GM21447 (cell line): Measurements from ENCODE around the gene ZNF316.

Experiments
- ATAC-seq: cut with Tn5 transposase; IDR thresholded peaks from one replicate; pipeline ENCODE4 v1.9.1; 2021; ENCODE audit not compliant: unreplicated experiment

The ZNF316 gene

GRCh38 chr7:6680146-6680545 lies 43.0 kb downstream of the ZNF316 start:
- ATAC-seq, result no peak

GRCh38 chr7:6691103-6691502 lies 54.0 kb downstream of the ZNF316 start:
- ATAC-seq, result no peak

DNA sequence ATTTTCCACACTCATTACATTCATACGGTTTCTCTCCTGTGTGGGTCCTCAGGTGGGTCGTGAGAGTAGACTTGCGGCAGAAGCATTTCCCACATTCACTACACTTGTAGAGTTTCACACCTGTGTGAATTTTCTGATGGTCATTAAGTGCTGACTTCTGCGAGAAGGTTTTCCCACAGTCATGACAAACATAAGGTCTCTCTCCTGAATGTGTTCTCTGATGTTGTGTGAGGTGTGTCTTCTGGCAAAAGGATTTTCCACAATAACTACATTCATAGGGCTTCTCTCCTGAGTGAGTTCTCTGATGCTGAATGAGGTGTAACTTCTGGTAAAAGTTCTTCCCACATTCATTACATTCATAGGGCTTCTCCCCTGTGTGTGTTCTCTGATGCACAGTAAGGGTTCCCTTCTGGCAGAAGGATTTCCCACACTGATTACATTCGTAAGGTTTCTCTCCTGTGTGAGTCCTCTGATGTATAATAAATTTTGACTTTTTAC lies 54.5 kb downstream of the ZNF316 start:
- no peak for ATAC-seq

GRCh38 chr7:6700793-6701192 lies 63.7 kb downstream of the ZNF316 start:
- no peak for ATAC-seq

GRCh38 chr7:6701860-6702259 lies 64.7 kb downstream of the ZNF316 start:
- no peak for ATAC-seq
